SK-N-SH (cell line): ENCODE results near the gene CPB1. TPM values are rescaled to one million over a fixed set of nuclear protein-coding genes. Genes with fewer than 3 reads are reported as not detected.

Experiments used
- CTCF ChIA-PET: fragments of 300-600, 350-600 bp; formaldehyde crosslinking; extraction: SDS; loops from one replicate; lab custom pipeline; 2021; lab: Yijun Ruan, JAX
- POLR2A ChIA-PET: fragments of 350-600 bp; sonication (Branson Sonifier 250); formaldehyde crosslinking; extraction: SDS; loops from one replicate; lab custom pipeline; 2020; ENCODE audit warnings: antibody characterized with exemption, inconsistent platforms; lab: Yijun Ruan, JAX
- DNase-seq: peaks from one replicate; pipeline ENCODE4 v3.0.0; 2012
- H2AFZ ChIP-seq: fragments of 200-600 bp; sonication (generic); 2 replicates; pipeline ENCODE4 v1.8.1; 2016; ENCODE audit warnings: antibody characterized with exemption, mild to moderate bottlenecking, low read depth
- H3F3A ChIP-seq: fragments of 200-600 bp; sonication (generic); replicated peaks from 2 replicates; pipeline ENCODE3; 2016; ENCODE audit warnings: antibody characterized with exemption, mild to moderate bottlenecking; ENCODE audit not compliant: insufficient read depth
- H3K27ac ChIP-seq, 2 experiments: fragments of 200-500 bp in 1 of 2; fragments of 200-600 bp in 1 of 2; sonication (Bioruptor generic) in 1 of 2; sonication (generic), shearing (Covaris generic) in 1 of 2; 2 replicates each; pipeline versions ENCODE4 v1.5.1 to v1.6.1; 2014 to 2016; ENCODE audit warnings: low read depth in 2 of 2, inconsistent platforms in 1 of 2, low read length in 1 of 2, mild to moderate bottlenecking in 1 of 2, mixed read lengths in 1 of 2
- H3K27me3 ChIP-seq: fragments of 200-600 bp; sonication (generic), shearing (Covaris generic); 2 replicates; pipeline ENCODE4 v1.6.1; 2016; ENCODE audit warnings: mixed run types; ENCODE audit not compliant: insufficient read depth
- H3K36me3 ChIP-seq, 2 experiments: fragments of 200-500 bp in 1 of 2; fragments of 200-600 bp in 1 of 2; sonication (Bioruptor generic) in 1 of 2; sonication (generic) in 1 of 2; replicated peaks in 1 of 2; 2 replicates each; pipeline versions ENCODE3 to v1.5.1; 2014 to 2016; ENCODE audit warnings: low read length in 1 of 2, mild to moderate bottlenecking in 1 of 2; ENCODE audit not compliant: insufficient read depth in 2 of 2, control insufficient read depth in 1 of 2
- H3K4me1 ChIP-seq, 2 experiments: fragments of 200-500 bp in 1 of 2; fragments of 200-600 bp in 1 of 2; sonication (Bioruptor generic) in 1 of 2; sonication (generic), shearing (Covaris generic) in 1 of 2; 2 replicates each; pipeline versions ENCODE4 v1.5.1 to v1.6.1; 2014 to 2016; ENCODE audit warnings: low read depth in 1 of 2, low read length in 1 of 2, mixed run types in 1 of 2; ENCODE audit not compliant: insufficient read depth in 2 of 2, control insufficient read depth in 1 of 2
- H3K4me2 ChIP-seq: fragments of 200-600 bp; sonication (generic), shearing (Covaris generic); 2 replicates; pipeline ENCODE4 v1.6.1; 2017; ENCODE audit warnings: mixed run types
- H3K4me3 ChIP-seq, 2 experiments: fragments of 200-500 bp in 1 of 2; fragments of 200-600 bp in 1 of 2; sonication (Bioruptor generic) in 1 of 2; sonication (generic), shearing (Covaris generic) in 1 of 2; 2 replicates each; pipeline versions ENCODE4 v1.5.1 to v1.8.1; 2014 to 2016; ENCODE audit warnings: low read depth in 2 of 2, inconsistent platforms in 1 of 2, low read length in 1 of 2, mild to moderate bottlenecking in 1 of 2, mixed read lengths in 1 of 2, moderate library complexity in 1 of 2
- H3K79me2 ChIP-seq: fragments of 200-600 bp; sonication (generic); 2 replicates; pipeline ENCODE4 v1.8.1; 2017; ENCODE audit warnings: mild to moderate bottlenecking; ENCODE audit not compliant: insufficient read depth
- H3K9ac ChIP-seq: fragments of 200-600 bp; sonication (generic); 2 replicates; pipeline ENCODE4 v1.6.1; 2017; ENCODE audit warnings: mixed run types
- H3K9me2 ChIP-seq: fragments of 200-600 bp; sonication (generic); 2 replicates; pipeline ENCODE4 v1.6.1; 2017; ENCODE audit warnings: mixed run types
- H3K9me3 ChIP-seq: fragments of 200-600 bp; sonication (generic); 2 replicates; pipeline ENCODE4 v1.6.1; 2017; ENCODE audit warnings: mixed run types, mild to moderate bottlenecking, moderate library complexity
- H4K20me1 ChIP-seq: fragments of 200-600 bp; sonication (generic); 2 replicates; pipeline ENCODE4 v1.6.1; 2017; ENCODE audit warnings: mild to moderate bottlenecking, mixed run types; ENCODE audit not compliant: insufficient read depth
- EP300 ChIP-seq, 2 experiments: IDR thresholded peaks; 2 replicates each; pipeline versions ENCODE4 v1.4.0 to v1.6.1; 2012; ENCODE audit warnings: borderline replicate concordance in 1 of 2, low read depth in 1 of 2, low read length in 1 of 2
- FOSL2 ChIP-seq: IDR thresholded peaks from 2 replicates; pipeline ENCODE4 v1.4.0; 2012; ENCODE audit warnings: low read depth, mild to moderate bottlenecking, moderate library complexity, borderline replicate concordance
- FOXJ3 ChIP-seq: sonication (generic); formaldehyde crosslinking; IDR thresholded peaks from 2 replicates; pipeline ENCODE4 v1.5.1; 2020; ENCODE audit warnings: mild to moderate bottlenecking, missing genetic modification reagents
- MAX ChIP-seq: IDR thresholded peaks from 2 replicates; pipeline ENCODE4 v1.4.0; 2012; ENCODE audit warnings: low read depth
- MEF2A ChIP-seq: IDR thresholded peaks from 2 replicates; pipeline ENCODE4 v1.4.0; 2012; ENCODE audit warnings: low read depth, borderline replicate concordance
- MXI1 ChIP-seq: IDR thresholded peaks from 2 replicates; pipeline ENCODE4 v1.6.1; 2012; ENCODE audit warnings: mild to moderate bottlenecking, low read depth, low read length, improper control_type of control experiment
- NRF1 ChIP-seq: IDR thresholded peaks from 2 replicates; pipeline ENCODE4 v1.6.1; 2012; ENCODE audit warnings: low read depth, mild to moderate bottlenecking, low read length
- PBX3 ChIP-seq: IDR thresholded peaks from 2 replicates; pipeline ENCODE4; 2012
- RAD21 ChIP-seq: IDR thresholded peaks from 2 replicates; pipeline ENCODE4 v1.6.1; 2012; ENCODE audit warnings: mild to moderate bottlenecking, low read length
- RFX5 ChIP-seq: IDR thresholded peaks from 2 replicates; pipeline ENCODE4 v1.6.1; 2012; ENCODE audit warnings: mild to moderate bottlenecking, improper control_type of control experiment, low read length
- SIN3A ChIP-seq: IDR thresholded peaks from 2 replicates; pipeline ENCODE4 v1.6.1; 2012; ENCODE audit warnings: low read depth, mild to moderate bottlenecking, low read length, moderate library complexity, borderline replicate concordance
- TEAD4 ChIP-seq: IDR thresholded peaks from 2 replicates; pipeline ENCODE4 v1.4.0; 2012; ENCODE audit warnings: mild to moderate bottlenecking, borderline replicate concordance; ENCODE audit not compliant: insufficient read depth
- WGBS: methylation state at CpG from one replicate; pipeline ENCODE4 v1.1.6; 2017; ENCODE audit warnings: low lambda C conversion rate; 5-methylcytosine and 5-hydroxymethylcytosine counted together
- polyA plus RNA-seq, 3 experiments: library from polyadenylated mRNA; depleted of rRNA; stranded (reverse); fragments of >200 nt; gene quantifications; 2 replicates each; pipeline ENCODE4 v1.2.3, GENCODE V29; 2012

Gene CPB1
- polyA plus RNA-seq, 1 of the 3 experiments (the other 2 are of a cell fraction): 0.26 TPM

- H3F3A ChIP-seq: no peaks in the 10 kb centered on the region
- H3K4me3 ChIP-seq: no peak overlapping the region
- no peaks in the 10 kb centered on the region for H3K79me2 ChIP-seq
- no peaks in the 10 kb centered on the region; the same call in 1 of the 2 replicates for H3K27me3 ChIP-seq
- H3K9ac ChIP-seq: no peak overlapping the region
- no peaks in the 10 kb centered on the region for H3K9me2 ChIP-seq
- no peak overlapping the region for H3K27ac ChIP-seq
- ChIA-PET CTCF (interaction anchor here (1.3 kb wide), 1 partner anchor 10 kb away, joined by 5 read pairs; no protein-coding TSS in a partner anchor), POLR2A (no interaction called here)
- H3K36me3 ChIP-seq: no peaks in the 10 kb centered on the region
- WGBS: 49% methylated on average over 3 of the region's 3 CpGs
- no peaks in the 10 kb centered on the region for H3K9me3 ChIP-seq
- H2AFZ ChIP-seq: no peak overlapping the region
- H3K4me1 ChIP-seq: no peaks in the 10 kb centered on the region
- no peak for DNase-seq
- no peaks in the 10 kb centered on the region for H4K20me1 ChIP-seq
- no peak overlapping the region for H3K4me2 ChIP-seq
- no peak for TF ChIP-seq RAD21
These were observed 5.6 kb downstream of the CPB1 start for GRCh38 chr3:148833223-148833622.

- H3K36me3 ChIP-seq: no peaks in the 10 kb centered on the region
- H3F3A ChIP-seq: no peaks in the 10 kb centered on the region
- H3K4me3 ChIP-seq: no peak overlapping the region
- CTCF ChIA-PET: interaction anchor here (2.1 kb wide), 1 partner anchor 20 kb away, joined by 7 read pairs; no protein-coding TSS in a partner anchor
- H3K9me2 ChIP-seq: no peaks in the 10 kb centered on the region
- peaks cover 0 to 4% of the 10 kb centered on the region in 2 experiments; a peak in 2 of 4 replicates for H3K4me1 ChIP-seq
- POLR2A ChIA-PET: no interaction called here
- no peaks in the 10 kb centered on the region for H4K20me1 ChIP-seq
- no peak overlapping the region for H3K27ac ChIP-seq
- TF ChIP-seq MXI1: no peak
- no peak for TF ChIP-seq MAX
- TF ChIP-seq RFX5: no peak
- TF ChIP-seq FOXJ3 (CRISPR knock-in tag): no peak
- no peak for TF ChIP-seq PBX3
- TF ChIP-seq EP300 (IDR thresholded peaks at IDR 0.05; ENCODE audit: borderline replicate concordance in 1 of 2, low read depth in 1 of 2, low read length in 1 of 2): no peak
- no peak for TF ChIP-seq MEF2A
- no peak for TF ChIP-seq NRF1
- no peak for TF ChIP-seq FOSL2
- no peak for TF ChIP-seq TEAD4
- TF ChIP-seq SIN3A: no peak
- H2AFZ ChIP-seq: no peak overlapping the region
- no peak overlapping the region for H3K4me2 ChIP-seq
- H3K79me2 ChIP-seq: no peaks in the 10 kb centered on the region
- no peaks in the 10 kb centered on the region; the same call in 1 of the 2 replicates for H3K27me3 ChIP-seq
- no peak overlapping the region for H3K9ac ChIP-seq
- H3K9me3 ChIP-seq: no peaks in the 10 kb centered on the region
- DNase-seq: no peak
These were observed 12.2 kb downstream of the CPB1 start for GRCh38 chr3:148839805-148840204.
